SU-DHL-6 (cell line): Measurements from ENCODE around the gene DCLK1.

Source experiments
- CTCF ChIP-seq: fragments of 200-600 bp; sonication (generic); IDR thresholded peaks from one replicate; pipeline ENCODE4 v1.5.1; 2017; ENCODE audit warnings: antibody characterized with exemption, mild to moderate bottlenecking, low read length, moderate library complexity; ENCODE audit not compliant: insufficient read depth, poor library complexity, severe bottlenecking
- EZH2phosphoT487 ChIP-seq: fragments of 200-600 bp; sonication (generic), shearing (Covaris generic); conservative IDR thresholded peaks from 2 replicates; pipeline ENCODE4 v1.6.1; 2018; ENCODE audit warnings: mild to moderate bottlenecking, antibody characterized with exemption, low read length, moderate library complexity, mixed read lengths

GRCh38 chr13:35824395-35824794 is 306.8 kb downstream of the DCLK1 start:
- no peak for TF ChIP-seq CTCF
- no peak for TF ChIP-seq EZH2phosphoT487
